HuH-7 (cell line): Measurements from ENCODE around the gene SFT2D3.
"Not testable (repeated sequence)": the region's sequence is repeated elsewhere in the genome, so short reads cannot be mapped to it uniquely, and the experiment has no call there.

Experiments used
- DNase-seq: peaks from one replicate; pipeline ENCODE4 v3.0.0; 2011; ENCODE audit warnings: low spot score

The SFT2D3 gene

DNA sequence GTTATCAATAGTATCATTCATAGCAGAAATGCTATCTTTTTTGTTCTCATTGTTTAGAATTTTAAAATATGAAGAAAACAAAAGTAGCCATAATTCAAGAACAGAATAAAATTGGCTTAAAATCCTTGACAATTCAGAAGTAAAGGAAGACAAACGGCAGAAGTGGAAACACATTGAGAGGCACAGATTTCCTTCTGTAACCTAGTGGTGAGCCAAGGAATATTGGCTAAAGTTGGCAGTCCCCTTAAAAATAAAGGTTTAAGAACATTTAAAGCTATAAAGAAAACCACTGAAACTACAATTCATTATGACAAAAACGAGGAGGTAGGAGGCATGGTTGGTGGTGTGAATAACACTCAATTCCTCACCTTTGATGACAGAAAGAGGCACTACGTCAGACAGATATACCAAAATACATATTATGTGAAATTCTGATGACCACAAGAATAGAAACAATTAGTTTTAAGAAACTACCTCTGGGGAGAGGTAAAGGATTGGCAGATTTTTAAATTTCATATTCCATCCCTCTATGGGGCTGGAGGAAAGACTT, 42.3 kb downstream of the SFT2D3 start:
- no peak for DNase-seq

DNA sequence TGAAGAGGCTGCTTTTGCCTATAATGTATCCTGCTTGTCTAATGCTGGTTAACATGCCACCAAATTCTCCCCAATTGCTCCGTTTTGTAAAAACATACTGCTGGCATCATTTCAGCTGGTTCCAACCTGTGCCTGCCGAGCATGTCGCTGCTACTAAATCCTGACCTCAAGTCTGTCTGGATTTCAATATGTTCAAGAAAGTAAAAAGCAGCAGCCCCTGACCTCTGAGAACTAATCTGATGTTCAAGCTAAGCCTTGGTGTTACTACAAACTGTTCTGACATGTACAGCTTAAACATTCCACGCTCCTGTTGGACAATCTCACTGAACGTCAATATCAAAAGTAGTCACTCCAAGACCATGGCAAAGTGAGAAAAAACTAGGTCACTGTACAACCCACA, 46.3 kb downstream of the SFT2D3 start:
- DNase-seq: no peak

- DNase-seq: not testable (repeated sequence)
Observed at GRCh38 chr2:127749537-127749936, 48.2 kb downstream of the SFT2D3 start.

- DNase-seq: no peak
Observed at GRCh38 chr2:127753374-127753773, 52.1 kb downstream of the SFT2D3 start.

DNA sequence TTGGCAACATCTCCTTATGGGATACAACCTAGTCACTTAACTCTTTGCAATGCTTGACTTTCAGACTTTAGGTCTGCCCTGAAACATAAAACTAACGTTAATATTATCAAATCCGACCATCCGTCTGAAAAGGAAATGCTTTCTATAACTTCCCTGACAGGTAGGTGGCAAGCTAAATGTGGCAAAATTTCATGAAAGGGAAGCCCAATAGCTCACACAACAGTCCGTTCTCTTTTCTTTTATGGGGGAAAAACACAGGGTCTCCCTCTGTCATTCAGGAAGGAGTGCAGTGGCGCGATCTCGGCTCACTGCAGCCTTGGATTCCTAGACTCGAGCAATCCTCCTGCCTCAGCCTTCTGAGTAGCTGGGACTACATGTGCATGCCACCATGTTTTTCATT, 52.9 kb downstream of the SFT2D3 start:
- DNase-seq: no peak
